ENCODE measurements around the gene APOC4. TPM values are rescaled to one million over a fixed set of nuclear protein-coding genes. Genes with fewer than 3 reads are reported as not detected.

Gene APOC4
- total RNA-seq, 1 experiment from 2014 or later: not detected

- no peak for TF ChIP-seq RAD21 (IDR thresholded peaks at IDR 0.05; ENCODE audit: low read depth)
- no peak for TF ChIP-seq ZFX (IDR thresholded peaks at IDR 0.05)
- TF ChIP-seq CEBPB (IDR thresholded peaks at IDR 0.05; ENCODE audit: low read depth): no peak
- TF ChIP-seq TCF7L2 (IDR thresholded peaks at IDR 0.05; ENCODE audit: borderline replicate concordance, extremely low read depth, insufficient read depth, insufficient read length): no peak
- no peak for TF ChIP-seq FOSL1 (IDR thresholded peaks at IDR 0.05; ENCODE audit: low read depth)
- no peak for TF ChIP-seq ZNF274 (IDR thresholded peaks at IDR 0.05; ENCODE audit: low read depth, low read length)
- TF ChIP-seq ZBTB33 (IDR thresholded peaks at IDR 0.05; ENCODE audit: extremely low read depth, insufficient replicate concordance, low read length): no peak
- CTCF ChIA-PET: no interaction called here
- Histone ChIP-seq H3K27ac (ENCODE audit: low read depth, low read length) (no peak overlapping the region), H3K9ac (ENCODE audit: low read length) (no peak overlapping the region), H3K4me1 (ENCODE audit: control insufficient read depth in 1 of 2, insufficient read depth in 2 of 2, low read length in 2 of 2) (no peaks in the 10 kb centered on the region), H2AFZ (ENCODE audit: low read depth, low read length, poor library complexity, severe bottlenecking) (no peak overlapping the region), H3K27me3 (ENCODE audit: insufficient read depth, low read length) (no peaks in the 10 kb centered on the region), H3K4me3 (replicated peaks in 1 of 2; ENCODE audit: low read depth in 1 of 2, low read length in 2 of 2) (no peak overlapping the region), H3K4me2 (ENCODE audit: low read length) (no peak overlapping the region), H3K36me3 (ENCODE audit: control insufficient read depth in 1 of 2, insufficient read depth in 2 of 2, low read length in 2 of 2) (peaks cover 40 to 41% of the 10 kb centered on the region in 2 experiments; a peak in 3 of 4 replicates), H3K79me2 (ENCODE audit: insufficient read depth, low read length) (no peaks in the 10 kb centered on the region), H4K20me1 (ENCODE audit: insufficient read depth) (no peaks in the 10 kb centered on the region), H3K9me2 (ENCODE audit: insufficient read depth) (no peaks in the 10 kb centered on the region), H3K9me3 (ENCODE audit: control insufficient read depth in 1 of 2, insufficient read depth in 1 of 2, low read depth in 1 of 2, low read length in 2 of 2) (no peaks in the 10 kb centered on the region)
- BruUV-seq (replicated peaks): no TSS peak
- ATAC-seq (no peak), DNase-seq (ENCODE audit: low read depth, low spot score) (no peak)
- RAD21 ChIA-PET (ENCODE audit: low non-redundant PET in 1 of 2, low total read pairs in 2 of 2, uncharacterized antibody in 2 of 2, unreplicated experiment in 2 of 2): no interaction called here
- POLR2A ChIA-PET: no interaction called here
- intact Hi-C loops (cut with micrococcal nuclease): no loop called here
Observed at GRCh38 chr19:44973982-44974735, 32.1 kb downstream of the APOC4 start.

All from HCT116 (cell line).